Keratinocyte (primary cell): Measurements from ENCODE around the gene ACADL.

Source experiments
- EZH2 ChIP-seq: IDR thresholded peaks from one replicate; pipeline ENCODE4 v1.6.1; 2012; ENCODE audit warnings: inconsistent platforms, mild to moderate bottlenecking, low read length, moderate library complexity
- TF ChIP-seq, protein P1 (sequence below), 3 experiments: IDR thresholded peaks in 1 of 3; conservative IDR thresholded peaks in 1 of 3; optimal IDR thresholded peaks in 1 of 3; 2 replicates in 2 of 3; 3 replicates in 1 of 3; pipeline versions ENCODE3 to v1.5.1; 2011; ENCODE audit warnings: low read length in 3 of 3, mild to moderate bottlenecking in 3 of 3, moderate library complexity in 2 of 3, control low read depth in 1 of 3, inconsistent platforms in 1 of 3; ENCODE audit not compliant: insufficient read depth in 2 of 3; ENCODE audit errors: extremely low read depth in 1 of 3

DNA sequence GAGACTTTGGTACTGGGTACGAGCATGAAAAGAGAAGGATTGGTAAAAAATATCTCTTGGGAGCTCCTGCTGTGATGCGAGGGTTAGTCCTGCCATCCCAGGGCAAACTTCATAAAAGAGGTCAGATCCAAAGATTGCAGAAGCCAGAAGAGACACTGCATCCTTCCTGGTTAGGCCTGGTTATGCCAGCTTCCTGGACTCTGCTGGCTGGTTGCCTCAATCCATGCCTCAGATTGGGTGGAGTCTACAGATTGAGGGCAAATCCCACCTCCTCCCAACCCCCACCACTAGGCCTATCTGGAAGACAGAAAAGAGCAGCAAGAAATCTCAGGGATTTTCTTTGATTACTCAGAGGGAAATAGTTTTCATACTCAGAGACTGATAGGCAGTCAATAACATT, 5.3 kb upstream of the ACADL start:
- no peak for TF ChIP-seq EZH2
- TF ChIP-seq, protein P1, sequence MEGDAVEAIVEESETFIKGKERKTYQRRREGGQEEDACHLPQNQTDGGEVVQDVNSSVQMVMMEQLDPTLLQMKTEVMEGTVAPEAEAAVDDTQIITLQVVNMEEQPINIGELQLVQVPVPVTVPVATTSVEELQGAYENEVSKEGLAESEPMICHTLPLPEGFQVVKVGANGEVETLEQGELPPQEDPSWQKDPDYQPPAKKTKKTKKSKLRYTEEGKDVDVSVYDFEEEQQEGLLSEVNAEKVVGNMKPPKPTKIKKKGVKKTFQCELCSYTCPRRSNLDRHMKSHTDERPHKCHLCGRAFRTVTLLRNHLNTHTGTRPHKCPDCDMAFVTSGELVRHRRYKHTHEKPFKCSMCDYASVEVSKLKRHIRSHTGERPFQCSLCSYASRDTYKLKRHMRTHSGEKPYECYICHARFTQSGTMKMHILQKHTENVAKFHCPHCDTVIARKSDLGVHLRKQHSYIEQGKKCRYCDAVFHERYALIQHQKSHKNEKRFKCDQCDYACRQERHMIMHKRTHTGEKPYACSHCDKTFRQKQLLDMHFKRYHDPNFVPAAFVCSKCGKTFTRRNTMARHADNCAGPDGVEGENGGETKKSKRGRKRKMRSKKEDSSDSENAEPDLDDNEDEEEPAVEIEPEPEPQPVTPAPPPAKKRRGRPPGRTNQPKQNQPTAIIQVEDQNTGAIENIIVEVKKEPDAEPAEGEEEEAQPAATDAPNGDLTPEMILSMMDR (optimal IDR thresholded peaks at IDR 0.05 in 1 of 3, IDR thresholded peaks at IDR 0.05 in 1 of 3, conservative IDR thresholded peaks at IDR 0.05 in 1 of 3; ENCODE audit: extremely low read depth in 1 of 3, insufficient read depth in 2 of 3, low read length in 3 of 3), result no peak
